Amniotic epithelial cell (primary cell): Measurements from ENCODE around the gene AP2M1.
A peak's percentile ranks its signal among the peaks of the same experiment; 100 is the strongest.
"Not testable (repeated sequence)": the region's sequence is repeated elsewhere in the genome, so short reads cannot be mapped to it uniquely, and the experiment has no call there.

Experiments used
- DNase-seq: peaks from one replicate; pipeline ENCODE4 v3.0.0-alpha.2; 2010; ENCODE audit warnings: low read depth

AP2M1 gene

DNA sequence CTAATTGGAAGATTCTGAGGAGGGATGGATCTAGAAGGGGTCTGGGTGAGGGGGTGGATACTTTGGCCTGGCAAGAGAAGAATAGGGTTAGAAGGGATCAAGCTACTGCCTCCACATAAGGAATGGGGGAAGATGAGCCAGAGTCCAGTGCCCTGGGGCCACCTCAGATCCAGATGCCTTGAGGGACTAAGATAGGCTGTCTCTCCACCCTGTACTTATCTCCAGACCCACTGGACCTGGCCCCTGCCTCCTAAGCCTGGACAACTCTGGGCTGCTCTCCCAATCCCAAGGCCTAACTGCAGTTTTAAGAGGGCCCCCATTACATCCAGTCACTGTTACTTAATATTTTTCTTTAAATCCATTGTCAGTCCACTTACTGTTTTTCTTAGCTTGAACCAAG is 17.4 kb upstream of the AP2M1 start:
- no peak for DNase-seq

DNA sequence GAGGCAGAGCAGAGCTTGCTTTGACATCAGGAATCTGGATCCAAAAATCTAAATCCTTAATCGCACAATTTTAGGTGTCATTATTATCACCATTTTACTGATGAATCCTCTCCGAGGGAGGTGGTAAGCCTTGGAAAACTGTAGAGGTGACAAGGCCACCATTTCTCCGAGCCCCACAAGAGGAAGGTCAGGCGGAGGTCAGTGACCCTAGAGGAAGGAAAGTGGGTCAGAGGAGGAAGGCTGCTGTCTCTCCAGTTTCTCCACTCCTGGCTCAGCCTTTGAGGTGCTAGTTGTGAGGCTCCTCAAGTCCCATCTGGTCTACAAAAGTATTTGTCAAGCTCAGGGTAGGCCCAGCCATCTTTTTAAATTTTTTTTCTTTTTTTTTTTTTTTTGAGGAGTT is 16.3 kb upstream of the AP2M1 start:
- DNase-seq: no peak

DNA sequence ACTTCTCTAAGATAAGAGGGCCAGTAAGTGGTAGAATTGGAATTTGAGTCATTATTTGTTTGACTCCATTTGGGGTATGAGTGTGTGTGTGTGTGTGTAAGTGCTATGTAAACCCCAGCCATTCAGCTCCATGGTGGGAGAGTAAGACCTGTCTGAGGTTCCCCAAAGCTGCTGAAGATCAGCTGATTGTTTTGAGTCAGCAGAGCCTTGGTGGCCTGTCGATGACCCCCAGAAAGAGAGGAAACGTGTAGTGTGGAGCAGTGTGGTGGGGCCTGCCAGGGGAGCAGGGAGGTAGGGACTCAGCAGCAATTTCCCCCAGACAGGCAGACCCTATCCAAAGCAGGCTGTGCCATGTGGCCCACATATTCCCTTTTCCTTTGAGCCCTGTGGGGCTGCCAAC is 14.2 kb upstream of the AP2M1 start:
- peak; percentile 78 for DNase-seq

DNA sequence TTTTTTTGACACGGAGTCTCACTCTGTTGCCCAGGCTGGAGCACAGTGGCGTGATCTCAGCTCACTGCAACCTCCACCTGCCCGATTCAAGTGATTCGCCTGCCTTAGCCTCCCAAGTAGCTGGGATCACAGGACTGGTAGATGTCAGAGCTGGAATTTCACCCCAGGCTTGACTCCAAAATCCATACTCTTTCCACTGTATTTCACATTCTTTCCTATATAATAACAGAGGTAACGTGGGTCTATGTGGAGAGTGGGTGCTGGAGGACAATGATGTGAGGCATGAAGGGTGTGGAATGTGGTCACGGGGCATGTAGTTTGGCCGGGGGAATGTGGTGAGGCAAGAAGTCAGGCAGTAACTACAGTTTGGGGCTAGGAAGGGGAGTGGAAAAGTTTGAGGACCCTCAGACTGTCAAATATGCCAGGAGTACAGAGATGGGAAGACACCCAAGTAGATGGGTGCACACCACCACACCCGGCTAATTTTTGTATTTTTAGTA is 12.0 kb upstream of the AP2M1 start:
- not testable (repeated sequence) for DNase-seq

DNA sequence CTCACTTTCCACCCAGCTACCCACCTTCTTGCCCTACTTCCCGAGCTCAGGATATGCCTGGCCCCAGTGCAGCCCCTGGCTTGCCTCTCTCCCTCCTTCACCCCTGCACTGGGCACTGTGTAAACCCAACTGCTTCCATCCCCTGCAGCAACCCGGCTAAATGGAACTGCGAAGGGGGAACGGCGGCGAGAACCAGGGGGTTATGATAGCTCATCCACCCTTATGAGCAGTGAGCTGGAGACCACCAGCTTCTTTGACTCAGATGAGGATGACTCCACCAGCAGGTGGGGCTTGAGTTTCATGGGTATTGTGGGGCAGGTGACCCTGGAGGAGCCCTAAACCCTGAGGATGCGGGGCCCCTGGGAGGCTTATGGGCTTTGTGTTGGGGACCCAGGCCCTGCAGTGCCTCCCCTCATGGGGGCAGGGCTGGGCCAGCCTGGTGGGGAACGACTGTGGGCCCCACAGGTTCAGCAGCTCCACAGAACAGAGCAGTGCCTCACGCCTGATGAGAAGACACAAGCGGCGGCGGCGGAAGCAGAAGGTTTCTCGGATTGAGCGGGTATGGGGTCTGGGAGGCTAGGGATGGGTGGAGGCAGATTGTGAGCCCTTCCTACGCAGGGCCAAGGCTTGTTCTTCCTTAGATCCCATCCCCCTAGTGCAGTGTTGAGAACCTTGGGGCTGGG is 9.9 kb upstream of the AP2M1 start:
- no peak for DNase-seq

DNA sequence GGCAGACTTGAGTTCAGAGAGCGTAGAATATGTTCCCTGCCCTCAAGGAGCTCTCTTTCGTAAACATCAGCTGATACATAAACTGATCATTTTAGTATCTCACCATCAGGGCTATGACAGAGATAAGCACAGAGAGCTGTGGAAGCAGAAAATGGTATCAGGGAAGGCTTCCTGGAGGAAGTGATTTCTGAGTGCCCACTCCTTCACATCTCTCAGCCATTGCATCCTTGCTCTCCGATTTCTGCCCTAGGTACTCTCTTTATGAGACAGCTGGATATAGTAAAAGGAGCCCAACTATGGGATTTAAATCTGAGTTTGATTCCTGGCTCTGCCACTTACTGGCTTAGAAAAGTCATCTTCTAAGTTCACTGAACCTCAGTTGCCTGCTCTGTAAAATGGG is 9.1 kb upstream of the AP2M1 start:
- DNase-seq: no peak

DNA sequence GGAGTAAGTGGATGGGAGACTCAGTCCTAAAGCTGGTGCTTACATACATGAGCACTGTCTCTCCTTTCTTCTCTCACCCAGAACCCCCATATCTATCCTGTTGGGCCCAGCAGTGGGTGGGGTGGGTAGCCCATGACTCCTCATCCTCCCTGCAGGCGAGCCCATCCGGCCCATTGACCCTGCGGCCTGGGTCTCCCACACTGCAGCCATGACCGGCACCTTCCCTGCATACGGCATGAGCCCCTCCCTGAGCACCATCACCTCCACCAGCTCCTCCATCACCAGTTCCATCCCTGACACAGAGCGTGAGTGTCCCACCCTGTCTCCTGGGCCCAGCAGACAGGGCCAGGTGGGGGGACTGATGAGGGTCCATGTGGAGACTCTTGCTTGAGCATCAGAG is 8.0 kb upstream of the AP2M1 start:
- no peak for DNase-seq

DNA sequence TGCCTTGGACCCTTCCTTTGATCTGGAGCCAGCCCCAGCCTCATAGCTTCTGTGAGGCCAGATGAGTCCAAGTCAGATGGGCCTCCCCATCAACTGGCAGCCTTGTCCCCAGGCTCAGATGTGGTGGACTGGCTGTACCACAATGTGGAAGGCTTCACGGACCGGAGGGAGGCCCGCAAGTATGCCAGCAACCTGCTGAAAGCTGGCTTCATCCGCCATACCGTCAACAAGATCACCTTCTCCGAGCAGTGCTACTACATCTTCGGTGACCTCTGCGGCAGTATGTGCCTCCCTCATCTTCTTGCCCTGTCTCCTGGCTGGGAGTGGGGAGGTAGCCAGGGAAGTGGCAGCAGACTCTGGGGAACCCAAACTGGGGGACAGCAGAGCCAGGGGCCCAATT is 6.9 kb upstream of the AP2M1 start:
- DNase-seq: no peak

DNA sequence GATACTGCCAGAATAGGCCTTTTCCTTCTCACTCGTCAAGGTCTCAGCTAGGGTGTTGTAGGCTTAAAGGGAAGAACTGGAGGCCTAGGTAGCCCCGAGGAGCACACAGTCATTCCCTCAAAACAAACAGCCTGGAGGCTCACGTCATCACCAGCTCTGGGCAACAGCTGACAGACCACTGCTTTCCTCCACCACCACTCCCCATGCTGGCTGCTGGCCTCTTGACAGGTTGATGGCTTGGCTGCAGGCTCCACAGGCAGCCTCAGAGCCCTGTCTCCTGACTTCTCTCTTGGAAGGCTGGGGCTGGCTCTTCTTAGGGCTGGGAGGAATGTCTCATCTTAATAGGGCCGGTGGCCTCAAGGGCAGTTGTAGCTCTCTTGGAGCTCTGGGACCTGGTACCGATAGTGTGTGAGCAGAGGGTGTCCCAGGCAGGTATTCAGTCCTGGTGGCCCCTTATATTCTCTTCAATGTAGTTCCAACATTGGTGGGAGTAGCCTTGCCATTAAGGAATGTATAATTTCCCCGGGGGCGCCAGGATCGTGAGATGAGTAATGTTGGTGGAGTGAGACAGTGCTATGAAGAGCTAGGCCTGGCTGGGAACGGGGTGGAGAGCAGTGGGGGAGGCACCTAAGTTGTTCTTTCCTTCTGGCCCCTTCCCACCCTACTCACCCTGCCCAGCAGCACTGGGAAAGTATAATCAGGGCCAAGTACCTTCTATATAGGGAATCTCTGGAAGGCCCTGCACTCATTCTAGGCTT is 6.1 kb upstream of the AP2M1 start:
- peak; percentile 92 for DNase-seq

DNA sequence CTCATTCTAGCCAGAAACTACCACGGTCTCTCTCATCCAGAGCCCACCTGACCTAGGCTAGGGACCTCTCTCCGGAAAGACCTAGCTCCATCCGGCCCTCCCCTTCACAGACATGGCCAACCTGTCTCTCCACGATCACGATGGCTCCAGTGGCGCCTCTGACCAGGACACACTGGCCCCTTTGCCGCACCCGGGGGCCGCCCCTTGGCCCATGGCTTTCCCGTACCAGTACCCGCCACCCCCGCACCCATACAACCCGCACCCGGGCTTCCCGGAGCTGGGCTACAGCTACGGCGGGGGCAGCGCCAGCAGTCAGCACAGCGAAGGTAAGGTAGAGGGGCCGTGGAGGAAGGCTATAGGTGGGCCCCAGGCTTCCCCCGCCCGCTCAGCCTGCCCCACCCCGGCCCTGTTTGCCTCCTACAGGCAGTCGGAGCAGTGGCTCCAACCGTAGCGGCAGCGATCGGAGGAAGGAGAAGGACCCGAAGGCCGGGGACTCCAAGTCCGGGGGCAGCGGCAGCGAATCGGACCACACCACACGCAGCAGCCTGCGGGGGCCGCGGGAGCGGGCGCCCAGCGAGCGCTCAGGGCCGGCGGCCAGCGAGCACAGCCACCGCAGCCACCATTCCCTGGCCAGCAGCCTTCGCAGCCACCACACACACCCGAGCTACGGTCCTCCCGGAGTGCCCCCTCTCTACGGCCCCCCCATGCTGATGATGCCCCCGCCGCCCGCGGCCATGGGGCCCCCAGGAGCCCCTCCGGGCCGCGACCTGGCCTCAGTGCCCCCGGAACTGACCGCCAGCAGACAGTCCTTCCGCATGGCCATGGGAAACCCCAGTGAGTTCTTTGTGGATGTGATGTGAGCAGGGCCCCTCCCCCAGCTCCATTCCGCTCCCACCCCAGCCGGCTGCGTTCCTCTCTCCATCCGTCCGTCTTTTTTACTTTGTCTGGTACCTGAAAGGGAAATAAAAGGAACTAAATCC is 4.5 kb upstream of the AP2M1 start:
- DNase-seq: no peak

DNA sequence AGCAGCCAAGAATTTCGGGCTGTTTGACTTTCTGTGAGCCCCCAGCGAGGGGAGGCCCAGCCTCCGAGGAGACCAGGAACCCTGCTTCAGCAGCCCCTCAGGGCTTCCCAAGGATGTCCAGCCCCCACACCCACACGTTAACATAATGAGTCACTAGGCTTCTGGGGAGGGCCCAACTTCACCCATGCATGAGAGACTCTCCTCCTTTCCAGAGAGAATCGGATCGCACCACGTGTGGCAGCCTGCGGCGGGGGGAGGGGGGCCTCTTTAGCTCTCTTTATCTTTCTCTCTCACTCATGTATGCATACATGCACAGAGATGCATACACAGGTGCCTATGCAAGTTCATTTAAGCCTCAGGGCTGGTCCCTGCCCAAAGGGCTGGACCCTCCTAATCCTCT is 3.1 kb upstream of the AP2M1 start:
- peak; percentile 65 for DNase-seq

DNA sequence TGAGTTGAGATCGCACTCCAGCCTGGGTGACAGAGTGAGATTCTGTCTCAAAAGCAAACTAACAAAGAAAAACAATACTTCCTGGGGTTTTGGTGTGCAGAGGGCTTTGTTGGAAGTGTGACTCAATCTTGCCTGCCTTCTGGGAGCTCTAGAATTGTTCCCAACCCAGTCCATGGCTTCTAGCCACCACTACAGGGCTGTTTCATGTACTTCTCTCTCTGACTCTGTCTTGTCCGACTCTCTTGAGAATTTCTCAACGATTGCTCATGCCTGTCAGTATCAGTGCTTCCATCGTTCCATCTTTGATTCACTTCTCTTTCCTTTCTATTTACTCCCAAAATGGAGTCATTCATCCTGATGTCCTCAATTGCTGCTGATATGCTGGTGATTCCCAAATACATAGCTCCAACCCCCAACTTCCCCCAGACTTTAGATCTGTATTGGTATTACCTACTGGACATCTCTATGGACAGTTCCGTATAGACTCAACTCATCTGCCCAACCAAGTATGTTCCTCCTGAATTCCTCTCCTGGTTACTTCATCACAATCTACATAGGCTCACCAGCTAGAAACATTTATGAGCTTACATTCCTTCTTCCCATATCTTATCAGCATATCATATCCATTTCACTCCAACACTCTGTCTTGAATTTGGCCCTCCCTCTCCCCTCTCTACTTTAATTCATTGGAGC is 1.8 kb upstream of the AP2M1 start:
- peak; percentile 87 for DNase-seq

DNA sequence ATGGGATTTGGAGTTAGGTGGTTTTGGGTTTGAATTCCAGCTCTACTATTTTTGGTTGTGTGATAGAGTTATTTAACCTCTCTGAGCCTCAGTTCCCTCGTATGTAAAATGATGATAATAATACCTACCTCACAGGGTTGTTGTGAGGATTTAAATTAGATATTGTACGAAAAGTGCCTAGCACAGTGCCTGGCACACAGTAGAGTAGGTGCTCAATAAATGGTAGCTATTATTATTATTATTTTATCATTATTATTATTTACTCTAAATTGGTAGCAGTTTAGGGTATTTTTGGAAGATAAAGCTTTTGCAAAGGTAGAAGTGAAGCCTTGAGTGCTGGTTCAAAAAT is 1.3 kb upstream of the AP2M1 start:
- DNase-seq: no peak

DNA sequence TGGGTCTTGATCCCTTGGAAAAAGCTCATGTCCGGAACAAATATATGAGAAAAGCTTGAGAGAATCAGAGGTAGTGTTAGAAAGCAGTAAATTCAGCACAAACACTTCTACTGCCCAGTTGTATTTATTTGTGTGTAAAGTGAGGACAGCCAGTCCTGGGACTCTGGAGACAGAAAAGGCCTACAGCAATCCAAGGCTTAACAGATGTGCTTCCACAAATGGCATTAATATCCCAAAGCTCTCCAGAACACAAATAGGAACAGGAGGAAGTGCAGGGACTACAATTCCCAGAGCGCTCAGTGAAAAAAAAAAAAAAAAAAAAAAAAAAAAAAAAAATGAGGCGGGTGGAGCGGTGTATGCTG is 390 bp upstream of the AP2M1 start:
- no peak for DNase-seq

DNA sequence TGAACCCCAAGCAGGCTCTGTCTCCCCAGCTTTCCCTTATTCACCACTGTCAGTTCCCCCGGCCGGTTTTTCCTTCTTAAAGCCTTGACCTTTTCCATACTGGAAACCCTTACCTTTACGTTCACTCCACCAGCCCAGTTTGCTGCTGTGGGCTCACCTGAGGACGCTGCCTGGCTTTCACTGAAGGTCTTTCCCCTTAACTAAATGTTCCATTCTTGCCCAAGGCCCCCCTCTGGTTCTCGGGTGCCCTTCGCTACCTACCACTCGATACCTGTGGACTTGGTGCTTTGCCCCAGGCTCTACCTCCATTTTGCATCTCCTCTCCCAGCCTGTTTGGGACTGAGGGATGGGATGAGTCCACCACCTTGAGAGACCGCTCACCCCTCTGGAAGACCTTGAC is 851 bp downstream of the AP2M1 start:
- no peak for DNase-seq

DNA sequence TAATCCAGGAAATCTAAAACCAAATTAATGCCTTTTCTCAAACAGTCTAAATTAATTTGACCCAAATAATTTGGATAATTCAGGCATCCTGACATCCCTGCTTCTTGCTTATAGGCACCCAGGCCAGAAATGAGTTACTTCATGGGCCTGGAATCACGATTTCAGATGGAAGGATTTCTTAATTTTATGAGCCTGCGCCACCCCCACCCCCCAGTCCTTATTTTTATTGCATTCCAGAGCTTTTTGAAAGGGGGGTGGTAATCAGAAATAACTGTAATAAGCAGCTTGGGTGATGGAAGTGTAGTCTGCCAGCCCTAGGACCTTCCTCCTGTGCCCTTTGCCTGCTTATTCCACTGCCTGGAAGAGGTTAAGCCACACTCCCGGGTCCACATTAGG is 1.3 kb downstream of the AP2M1 start:
- DNase-seq: no peak

DNA sequence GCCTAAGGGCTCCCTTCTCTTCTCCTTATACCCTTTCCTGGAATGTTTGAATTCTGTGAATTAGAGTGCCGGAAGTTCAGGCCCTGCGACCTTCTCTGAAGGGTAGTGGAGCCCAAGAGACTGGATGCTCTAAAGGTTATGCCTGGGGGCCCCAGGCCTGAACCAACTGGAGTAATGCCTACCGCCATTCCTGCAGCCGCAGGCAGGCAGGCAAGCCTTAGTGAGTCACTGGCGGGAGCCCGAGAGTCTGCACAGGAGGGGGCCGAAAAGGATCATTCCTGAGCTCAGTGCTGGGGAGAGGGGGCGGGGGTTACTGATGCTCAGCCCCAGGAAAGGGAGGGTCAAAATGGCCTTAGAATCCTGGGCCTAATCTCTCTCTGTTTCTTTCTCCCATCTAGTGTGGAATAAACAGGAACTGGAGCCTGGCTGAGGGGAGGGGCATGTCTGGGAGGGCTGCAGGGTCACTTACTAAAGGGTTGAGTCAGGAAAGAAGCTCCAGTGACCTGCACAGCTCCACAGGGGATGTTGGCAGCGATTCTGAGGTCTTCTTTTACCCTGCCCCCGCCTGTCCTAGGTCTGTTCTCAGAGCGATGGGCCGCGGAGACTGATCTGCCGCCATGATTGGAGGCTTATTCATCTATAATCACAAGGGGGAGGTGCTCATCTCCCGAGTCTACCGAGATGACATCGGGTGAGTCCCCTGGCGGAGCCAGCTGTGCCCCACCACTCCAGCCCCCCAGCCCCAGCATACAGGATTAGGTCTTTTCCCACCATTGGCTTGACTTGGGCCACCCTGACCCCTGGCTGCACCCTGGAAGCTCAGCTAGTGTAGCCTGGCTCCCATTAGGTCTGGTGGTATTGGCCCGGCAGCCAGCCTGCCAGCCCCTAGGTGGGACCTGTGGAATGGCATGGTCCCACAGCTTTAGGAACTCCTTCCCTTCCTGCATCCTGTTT is 2.0 kb downstream of the AP2M1 start:
- peak; percentile 97 for DNase-seq

DNA sequence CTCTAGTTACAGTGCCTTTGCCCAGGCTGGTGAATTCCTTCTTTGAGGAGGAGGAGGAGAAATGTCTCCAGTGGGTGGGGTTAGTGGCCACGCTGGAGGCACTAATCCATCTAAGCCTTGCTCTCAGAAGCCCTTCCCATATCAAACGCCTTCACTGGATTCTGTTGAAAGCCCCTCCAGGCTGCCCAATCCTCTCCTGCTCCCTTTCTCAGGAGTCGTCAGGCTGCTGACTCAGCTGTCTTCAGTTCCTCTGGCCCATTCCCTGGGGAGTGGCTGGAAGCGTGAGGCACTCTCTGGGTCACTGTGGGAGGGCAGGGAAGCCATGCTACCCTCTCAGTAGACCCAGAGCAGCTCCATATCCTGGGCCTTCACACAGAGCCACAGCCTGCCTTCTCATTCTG is 2.7 kb downstream of the AP2M1 start:
- peak; percentile 72 for DNase-seq

DNA sequence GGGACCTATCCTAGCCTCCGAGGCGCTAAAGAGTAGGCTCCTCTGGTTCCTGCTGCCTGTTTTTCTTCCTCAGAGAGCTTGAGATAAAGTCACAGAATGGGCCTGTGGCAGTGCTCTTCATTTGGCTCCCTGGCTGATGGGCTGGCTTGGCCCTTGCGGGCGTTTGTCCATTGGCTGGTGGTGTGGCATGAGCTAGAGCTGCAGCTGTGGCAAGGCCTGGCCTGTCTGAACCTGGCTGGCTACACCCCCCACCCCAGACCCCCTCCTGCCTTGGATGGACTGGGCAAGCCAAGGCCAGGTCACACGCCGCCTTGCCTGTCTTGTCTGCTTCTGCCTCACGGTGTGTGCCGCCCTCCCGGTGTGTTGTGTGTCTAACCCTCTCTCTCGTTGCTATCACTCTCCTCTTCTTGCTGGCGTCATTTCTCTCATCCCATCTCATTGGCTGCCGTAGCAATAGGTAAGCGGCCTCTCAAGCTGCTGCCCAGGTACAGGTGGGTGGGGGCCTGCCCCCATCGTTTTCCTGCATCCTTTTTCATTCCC is 3.2 kb downstream of the AP2M1 start:
- no peak for DNase-seq

DNA sequence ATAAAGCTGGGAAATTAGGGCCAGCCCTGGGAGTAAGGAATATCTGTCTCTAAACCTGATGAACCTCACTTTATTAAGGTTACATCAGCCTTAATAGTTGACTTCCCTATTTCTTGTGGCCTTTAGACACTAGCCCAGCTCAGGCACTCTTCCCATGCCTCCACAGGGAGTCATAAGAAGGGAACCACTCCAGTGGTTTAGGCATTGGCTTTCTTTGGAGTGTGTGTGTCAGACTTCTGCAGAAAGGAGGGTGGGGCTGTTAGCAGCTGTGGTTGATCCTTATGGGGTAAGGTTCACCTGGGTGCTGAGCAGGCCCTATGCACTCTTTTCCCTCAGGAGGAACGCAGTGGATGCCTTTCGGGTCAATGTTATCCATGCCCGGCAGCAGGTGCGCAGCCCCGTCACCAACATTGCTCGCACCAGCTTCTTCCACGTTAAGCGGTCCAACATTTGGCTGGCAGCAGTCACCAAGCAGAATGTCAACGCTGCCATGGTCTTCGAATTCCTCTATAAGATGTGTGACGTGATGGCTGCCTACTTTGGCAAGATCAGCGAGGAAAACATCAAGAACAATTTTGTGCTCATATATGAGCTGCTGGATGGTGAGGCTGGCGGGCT is 4.0 kb downstream of the AP2M1 start:
- DNase-seq: no peak
